GM19351 (cell line): Measurements from ENCODE around the gene SLAIN2.
"Not testable (repeated sequence)": the region's sequence is repeated elsewhere in the genome, so short reads cannot be mapped to it uniquely, and the experiment has no call there.

Experiments
- ATAC-seq: cut with Tn5 transposase; IDR thresholded peaks from one replicate; pipeline ENCODE4 v1.9.1; 2021; ENCODE audit warnings: mild to moderate bottlenecking, moderate library complexity; ENCODE audit not compliant: unreplicated experiment

The SLAIN2 gene

DNA sequence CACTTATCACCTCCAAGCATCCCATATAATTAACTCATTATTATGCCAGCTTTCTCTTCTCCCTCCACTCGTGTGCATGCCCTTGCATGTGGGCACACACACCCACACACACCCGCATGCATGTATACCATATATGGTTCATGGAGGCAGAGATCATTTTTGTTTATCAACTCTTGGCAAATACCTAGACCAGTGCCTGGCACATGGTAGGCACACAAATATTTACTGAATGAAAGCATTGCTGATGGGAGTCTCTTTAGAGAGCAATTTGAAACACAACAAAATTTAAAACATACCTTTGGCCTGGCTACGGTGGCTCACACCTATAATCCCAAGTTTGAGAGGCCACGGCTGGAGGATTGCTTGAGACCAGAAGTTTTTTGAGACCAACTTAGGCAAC is 90.7 kb downstream of the SLAIN2 start:
- no peak for ATAC-seq

DNA sequence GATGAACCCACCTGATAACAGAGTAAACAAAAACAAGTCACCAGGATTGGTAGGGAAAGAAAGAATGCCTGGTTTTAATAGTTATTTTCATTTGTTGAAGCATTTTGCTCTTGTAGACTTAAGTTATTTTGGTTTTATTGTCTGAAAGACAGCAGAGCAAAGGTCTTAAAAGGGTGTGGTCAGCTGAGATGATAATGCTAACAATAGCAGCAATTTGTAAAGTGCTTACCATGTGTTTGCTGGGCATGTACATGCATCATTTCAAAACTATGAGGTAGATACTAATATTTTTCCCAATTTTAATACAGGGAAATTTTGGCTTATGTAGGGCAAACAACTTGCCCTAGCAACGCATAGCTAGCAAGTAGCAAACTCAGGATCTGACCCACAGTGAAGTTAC is 95.0 kb downstream of the SLAIN2 start:
- ATAC-seq = no peak

DNA sequence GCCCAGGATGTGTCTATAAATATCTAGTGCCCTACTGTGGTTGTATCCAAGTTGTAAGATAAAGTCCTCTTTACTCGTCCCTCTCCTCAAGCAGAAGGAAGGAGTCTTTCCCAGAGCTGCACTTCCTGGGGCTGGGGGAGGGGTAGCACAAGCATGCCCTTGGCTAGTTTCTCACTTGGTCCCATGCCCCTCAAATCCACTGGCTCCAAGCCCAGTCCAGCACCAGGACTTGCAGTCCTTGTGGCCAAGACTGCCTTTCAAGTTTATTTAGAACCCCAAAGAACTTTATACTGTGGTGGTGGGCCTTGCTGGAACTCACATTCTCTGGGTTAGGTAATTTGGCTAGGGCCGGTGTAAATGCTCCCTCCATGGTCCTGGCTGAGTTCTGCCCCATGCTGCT is 98.7 kb downstream of the SLAIN2 start:
- no peak for ATAC-seq

DNA sequence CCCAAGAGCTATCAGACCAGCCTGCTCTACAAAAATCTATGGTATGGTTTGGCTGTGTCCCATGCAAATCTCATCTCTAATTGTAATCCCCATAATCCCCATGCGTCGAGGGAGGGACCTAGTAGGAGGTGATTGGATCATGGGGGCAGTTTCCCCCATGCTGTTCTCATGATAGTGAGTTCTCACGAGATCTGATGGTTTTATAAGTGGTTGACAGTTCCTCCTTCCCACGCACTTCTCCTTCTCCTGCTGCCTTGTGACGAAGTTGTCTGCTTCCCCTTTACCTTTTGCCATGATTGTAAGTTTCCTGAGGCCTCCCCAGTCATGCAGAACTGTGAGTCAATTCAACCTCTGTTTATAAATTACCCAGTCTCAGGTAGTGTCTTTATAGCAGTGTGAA is 99.6 kb downstream of the SLAIN2 start:
- ATAC-seq = not testable (repeated sequence)

DNA sequence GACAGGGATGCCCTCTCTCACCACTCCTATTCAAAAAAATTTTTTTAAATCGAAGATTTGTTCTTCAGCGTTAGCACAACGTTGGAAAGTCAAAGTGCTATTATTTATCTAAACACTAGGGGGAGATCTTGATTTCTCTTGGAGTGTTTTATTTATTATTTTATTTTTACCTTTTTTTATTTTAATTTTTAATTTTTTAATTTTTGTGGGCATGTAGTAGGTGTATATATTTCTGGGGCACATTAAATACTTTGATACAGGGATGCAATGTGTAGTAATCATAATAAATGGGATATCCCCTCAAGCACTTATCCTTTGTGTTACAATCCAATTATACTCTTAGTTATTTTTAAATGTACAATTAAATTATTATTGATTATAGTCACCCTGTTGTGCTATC is 104.4 kb downstream of the SLAIN2 start:
- no peak for ATAC-seq

DNA sequence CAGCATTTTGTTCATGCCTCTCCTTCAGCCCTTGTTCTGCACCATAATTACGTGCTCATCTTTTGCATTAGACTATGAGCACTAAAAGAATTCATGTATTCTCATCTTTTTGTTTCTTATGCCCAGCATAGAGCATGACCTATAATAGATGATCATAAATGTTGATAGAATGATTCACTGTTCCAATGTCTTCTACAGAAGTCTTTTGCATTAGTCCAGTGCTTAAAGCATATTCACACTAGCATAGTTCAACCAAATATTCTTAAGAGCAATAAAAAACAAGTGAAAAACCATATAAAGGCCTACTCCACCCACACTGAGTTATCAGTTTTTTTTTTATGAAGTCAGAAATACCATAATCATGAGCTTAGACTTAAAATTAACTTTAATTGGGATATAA is 105.3 kb downstream of the SLAIN2 start:
- no peak for ATAC-seq

DNA sequence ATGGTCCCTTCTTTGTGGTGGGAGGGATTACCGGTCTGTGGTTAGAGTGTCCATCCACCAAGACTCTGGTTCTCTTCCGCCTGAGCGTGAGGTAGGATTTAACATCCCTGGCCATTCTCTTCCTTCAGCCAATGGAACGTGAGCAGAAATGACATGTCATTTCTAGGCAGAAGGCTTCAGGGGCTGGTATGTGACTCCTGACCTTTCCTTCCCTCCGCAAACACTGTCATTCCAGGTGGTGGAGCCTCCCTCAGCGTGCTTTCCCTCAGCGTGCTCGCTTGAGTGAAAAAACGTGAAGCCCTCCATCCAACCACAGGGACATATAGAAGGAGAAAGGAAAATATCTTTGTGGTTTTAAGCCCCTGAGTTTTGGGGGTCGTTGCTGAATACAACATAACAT is 107.8 kb downstream of the SLAIN2 start:
- ATAC-seq = no peak

DNA sequence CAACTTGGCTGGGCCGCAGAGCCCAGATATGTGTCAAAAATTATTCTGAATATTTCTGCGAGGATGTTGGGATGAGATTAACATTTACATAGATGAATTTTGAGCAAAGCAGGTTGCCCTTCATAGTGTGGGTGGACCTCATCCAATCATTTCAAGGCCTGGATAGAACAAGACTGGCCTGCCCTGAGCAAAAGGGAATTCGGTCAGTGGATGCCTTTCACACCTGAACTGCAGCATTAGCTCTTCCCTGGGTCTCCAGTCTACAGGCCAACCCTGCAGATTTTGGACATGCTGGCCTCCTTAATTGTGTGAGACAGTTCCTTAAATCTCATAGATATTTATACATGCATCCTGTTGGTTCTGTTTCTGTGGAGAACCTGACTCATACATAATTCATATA is 109.4 kb downstream of the SLAIN2 start:
- no peak for ATAC-seq

DNA sequence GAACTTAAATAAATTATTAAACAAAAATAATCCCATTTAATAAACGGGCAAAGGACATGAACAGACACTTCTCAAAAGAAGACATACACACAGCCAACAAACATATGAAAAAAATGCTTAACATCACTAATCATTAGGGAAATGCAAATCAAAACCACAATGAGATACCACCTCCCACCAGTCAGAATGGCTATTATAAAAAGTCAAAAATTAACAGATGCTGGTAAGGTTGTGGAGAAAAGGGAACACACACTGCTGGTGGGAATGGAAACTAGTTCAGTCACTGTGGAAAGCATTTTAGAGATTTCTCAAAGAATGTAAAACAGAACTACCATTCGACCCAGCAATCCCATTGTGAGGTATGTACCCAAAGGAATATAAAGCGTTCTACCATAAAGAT is 110.3 kb downstream of the SLAIN2 start:
- not testable (repeated sequence) for ATAC-seq

DNA sequence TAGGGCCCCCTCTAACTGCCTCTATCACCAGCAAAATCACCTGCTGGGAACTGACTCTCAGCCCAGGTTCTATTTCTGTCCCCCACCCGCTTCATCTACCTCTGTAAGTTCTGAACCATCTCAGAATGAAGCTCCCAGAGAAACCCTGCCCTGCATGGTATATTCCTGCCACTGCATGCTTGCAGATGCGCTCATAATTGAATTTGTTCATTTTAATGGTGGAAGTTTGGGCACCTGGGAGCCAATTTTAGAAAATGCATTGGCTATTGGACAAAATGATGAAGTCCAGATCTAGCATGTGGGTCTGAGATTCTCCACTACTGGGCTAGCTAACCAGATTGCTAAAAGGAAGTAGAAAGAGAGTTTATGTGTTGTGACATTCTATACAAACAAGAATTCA is 113.3 kb downstream of the SLAIN2 start:
- ATAC-seq = no peak

DNA sequence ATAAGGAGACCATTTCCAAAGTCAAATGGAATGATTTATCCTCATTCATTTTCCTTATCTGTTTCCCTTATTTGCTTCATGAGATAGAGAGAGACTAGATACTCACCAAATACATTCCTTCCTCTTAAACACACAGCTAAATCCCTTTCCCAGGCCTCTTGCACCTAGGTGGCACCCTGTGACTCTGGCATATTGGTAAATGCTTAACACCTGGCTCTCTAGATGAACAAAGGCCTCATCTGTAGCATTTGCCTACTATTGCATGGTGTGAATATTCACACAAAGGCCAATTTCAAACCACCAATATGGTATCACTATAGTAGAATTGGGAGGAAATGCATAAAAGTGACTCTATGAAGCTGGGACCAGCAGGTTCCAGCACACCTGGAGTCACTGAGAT is 119.7 kb downstream of the SLAIN2 start:
- no peak for ATAC-seq

DNA sequence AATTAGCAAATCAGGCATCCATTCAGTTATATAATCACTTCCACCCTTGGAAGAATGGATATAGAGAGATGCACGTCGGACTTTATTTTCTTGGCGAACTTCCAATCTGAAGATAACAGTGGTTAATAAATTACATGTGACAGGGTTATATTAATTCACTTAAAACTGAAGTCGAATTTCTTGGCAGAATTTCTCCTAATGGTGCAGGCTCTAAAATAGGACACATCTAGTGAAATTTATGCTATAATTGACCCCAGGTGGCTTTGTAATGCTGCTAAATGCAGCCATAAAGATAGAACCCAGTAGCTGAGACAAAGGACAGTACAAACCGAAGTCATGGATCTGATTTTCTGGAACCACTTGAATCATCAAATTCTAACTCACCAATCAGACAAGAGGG is 121.0 kb downstream of the SLAIN2 start:
- no peak for ATAC-seq

DNA sequence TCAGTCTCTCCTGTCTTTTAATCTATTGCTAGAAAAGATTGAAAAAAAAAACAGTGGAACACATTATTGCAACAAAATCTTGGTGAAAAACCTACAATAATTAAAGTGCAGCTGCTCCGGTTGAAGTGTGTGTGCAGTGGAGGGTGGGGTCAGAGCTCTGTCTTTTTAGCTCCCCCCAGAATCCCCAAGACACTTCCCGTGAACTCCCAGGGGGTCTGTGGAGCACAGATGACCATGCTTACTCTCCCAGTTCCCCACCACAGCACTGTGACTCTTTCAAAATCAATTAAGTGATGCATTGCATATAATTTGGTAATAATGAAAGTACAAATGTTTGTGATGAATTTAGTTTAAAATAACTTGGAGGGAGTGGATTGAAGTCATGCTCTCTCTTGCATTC is 126.1 kb downstream of the SLAIN2 start:
- ATAC-seq = no peak

DNA sequence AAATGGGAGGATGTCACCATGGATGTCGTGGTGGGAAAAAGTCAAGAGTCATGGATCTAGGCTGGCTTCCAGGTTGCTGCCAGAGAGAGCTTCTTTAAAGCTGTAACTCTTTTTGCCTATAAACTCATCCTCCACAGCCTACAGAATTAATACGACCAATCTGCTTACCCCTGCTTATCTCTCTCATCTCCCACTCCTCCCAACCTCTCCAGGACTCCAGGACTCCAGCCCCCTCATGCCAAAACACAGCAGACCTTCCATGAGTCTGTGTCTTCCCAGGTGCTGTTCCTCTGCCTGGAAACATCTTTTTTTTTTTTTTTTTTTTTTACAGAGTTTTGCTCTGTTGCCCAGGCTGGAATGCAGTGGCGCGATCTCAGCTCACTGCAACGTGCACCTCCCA is 126.6 kb downstream of the SLAIN2 start:
- no peak for ATAC-seq

DNA sequence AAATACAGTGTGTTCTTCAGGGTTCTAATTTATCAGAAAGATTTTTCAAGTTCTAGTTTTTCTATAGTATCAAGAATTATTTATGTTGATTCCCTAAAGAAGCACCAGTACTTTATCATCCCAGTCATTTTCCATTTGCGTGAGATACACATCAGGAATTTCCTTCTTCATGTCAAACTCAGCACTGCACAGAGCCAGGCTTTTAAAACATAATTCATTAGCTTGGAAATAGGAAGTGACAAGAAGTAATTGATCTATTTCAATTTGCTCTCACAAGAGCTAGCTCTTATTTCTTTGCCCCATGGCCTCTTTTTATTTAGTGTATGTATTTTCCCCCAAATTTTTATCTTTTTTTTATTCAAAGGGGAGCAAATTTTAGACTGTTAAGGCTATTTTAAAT is 128.8 kb downstream of the SLAIN2 start:
- no peak for ATAC-seq

DNA sequence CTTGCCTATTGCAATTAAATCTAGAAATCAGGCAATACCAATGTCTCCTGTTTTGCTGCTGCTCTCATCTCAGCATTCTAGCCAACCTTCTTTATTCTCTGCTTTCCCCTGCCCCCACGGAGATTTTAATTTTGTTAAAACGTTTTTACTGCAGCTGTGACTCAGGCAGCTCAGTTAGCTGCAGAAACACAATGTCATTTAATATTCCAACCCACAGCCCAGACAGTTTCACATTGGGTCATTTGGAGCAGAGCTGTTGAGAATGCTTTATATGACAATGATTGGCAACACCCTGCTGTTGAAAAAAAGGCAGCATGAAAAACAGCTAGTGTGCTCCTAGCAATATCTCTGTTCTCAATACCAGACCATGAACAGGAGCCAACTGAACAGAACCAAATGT is 129.2 kb downstream of the SLAIN2 start:
- ATAC-seq = no peak

DNA sequence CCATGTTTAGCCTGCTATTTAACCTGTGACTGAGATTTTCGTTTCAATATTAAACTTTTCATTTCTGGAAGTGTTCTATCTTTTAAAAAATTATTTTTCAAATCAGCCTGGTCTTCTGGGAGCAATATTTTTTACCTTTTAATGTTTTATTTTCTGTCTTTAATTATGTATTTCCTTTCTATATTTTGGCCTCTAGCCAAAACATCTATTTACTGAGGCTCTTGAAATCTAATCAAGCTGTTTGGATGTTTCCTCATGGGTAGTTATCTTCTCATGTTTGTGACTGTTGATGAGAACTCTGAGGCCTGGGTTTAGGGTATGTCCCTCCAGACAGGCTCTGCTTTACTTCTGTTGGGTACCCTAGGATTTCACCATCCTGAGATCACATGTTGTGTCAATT is 131.5 kb downstream of the SLAIN2 start:
- ATAC-seq = no peak

DNA sequence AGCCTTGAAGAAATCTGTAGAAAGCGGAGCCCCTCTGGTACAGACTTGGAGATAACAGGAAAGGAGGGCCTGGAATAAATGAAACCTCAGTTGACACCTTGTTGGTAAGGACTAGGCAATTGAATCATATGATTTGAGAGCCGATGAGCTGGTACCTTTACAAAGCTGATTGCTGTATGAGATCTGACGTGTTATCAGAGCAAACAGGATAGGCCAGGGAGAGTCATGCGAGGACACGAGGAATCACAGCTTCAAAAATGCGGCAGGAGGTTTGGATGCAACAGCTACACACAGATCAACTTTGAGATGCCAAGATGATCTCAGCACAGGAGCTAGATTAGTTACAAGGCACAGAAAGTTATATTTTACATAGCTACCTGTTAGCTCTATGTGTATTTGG is 134.4 kb downstream of the SLAIN2 start:
- no peak for ATAC-seq
